ENCODE data around the gene DCK. TPM values are rescaled to one million over a fixed set of nuclear protein-coding genes. Genes with fewer than 3 reads are reported as not detected.

Gene DCK
- total and polyA plus RNA-seq, 10 donors = 19.3 to 45.5 (median 35.3) TPM

DNA sequence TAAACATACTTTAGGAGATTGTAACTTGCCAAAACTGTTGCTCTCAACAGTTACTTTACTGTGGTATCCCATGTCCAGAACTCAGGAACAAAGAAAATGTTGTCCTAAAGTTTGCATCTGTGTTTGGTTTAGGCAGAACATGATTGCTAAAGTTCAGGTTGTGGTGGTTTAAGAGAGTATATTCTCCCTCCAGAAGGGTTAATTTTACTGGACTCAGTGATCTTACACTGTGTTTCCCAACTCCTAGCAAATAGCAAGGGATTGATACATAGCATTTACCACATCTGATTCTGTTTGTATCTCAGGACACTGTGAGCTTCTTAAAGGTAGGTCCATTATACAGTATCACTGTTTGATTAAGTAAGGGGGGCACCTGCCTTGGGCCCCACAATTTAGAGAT, 13.3 kb upstream of the DCK start:
- TF ChIP-seq POLR2A (IDR thresholded peaks at IDR 0.05) (no peak), POLR2AphosphoS5 (IDR thresholded peaks at IDR 0.05) (no peak)
- TF ChIP-seq, protein P1, sequence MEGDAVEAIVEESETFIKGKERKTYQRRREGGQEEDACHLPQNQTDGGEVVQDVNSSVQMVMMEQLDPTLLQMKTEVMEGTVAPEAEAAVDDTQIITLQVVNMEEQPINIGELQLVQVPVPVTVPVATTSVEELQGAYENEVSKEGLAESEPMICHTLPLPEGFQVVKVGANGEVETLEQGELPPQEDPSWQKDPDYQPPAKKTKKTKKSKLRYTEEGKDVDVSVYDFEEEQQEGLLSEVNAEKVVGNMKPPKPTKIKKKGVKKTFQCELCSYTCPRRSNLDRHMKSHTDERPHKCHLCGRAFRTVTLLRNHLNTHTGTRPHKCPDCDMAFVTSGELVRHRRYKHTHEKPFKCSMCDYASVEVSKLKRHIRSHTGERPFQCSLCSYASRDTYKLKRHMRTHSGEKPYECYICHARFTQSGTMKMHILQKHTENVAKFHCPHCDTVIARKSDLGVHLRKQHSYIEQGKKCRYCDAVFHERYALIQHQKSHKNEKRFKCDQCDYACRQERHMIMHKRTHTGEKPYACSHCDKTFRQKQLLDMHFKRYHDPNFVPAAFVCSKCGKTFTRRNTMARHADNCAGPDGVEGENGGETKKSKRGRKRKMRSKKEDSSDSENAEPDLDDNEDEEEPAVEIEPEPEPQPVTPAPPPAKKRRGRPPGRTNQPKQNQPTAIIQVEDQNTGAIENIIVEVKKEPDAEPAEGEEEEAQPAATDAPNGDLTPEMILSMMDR (IDR thresholded peaks at IDR 0.05 in 8 of 11, conservative IDR thresholded peaks at IDR 0.05 in 3 of 11) = no peak
- Histone ChIP-seq H3K4me3 (no peak overlapping the region), H3K27ac (peak overlapping the region in 4 of 8 donors; percentile 9 to 39 (median 30)), H3K36me3 (peaks cover 0 to 18% (median 8%) of the 10 kb centered on the region in 6 donors), H3K4me1 (peaks cover 0 to 17% (median 9%) of the 10 kb centered on the region in 6 donors), H3K9me3 (no peaks in the 10 kb centered on the region), H3K27me3 (replicated peaks in 1 of 7) (no peaks in the 10 kb centered on the region)
- intact Hi-C loops (cut with DNase I; ENCODE audit: low total_unique reads) = loop anchor here (10.0 kb wide), 1 partner anchor 55 kb away; no protein-coding TSS in a partner anchor
- no peak for DNase-seq

DNA sequence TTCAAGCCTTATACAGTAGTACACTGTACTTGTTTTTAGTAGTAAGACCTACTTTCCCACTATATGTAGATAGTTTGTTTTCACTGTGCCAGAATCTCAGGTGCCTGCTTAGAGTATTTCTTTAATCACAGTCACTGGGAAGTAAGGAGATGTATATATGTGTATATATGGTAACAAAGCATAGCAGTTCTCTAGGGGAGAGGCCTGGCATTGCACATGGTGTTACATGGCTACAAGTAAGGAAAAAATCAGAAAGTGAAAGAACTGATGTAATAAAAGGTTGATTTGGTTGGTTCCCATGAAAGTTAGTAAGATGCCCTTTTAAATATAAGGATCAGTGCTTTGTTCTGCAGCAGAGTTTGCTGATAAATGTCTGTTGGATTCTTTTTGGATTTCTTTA, 9.3 kb upstream of the DCK start:
- no peak for DNase-seq
- no peaks in the 10 kb centered on the region for H3K9me3 ChIP-seq
- H3K4me1 ChIP-seq = peaks cover 0 to 14% (median 9%) of the 10 kb centered on the region in 6 donors
- H3K4me3 ChIP-seq = no peak overlapping the region
- H3K27me3 ChIP-seq (replicated peaks in 1 of 7) = no peaks in the 10 kb centered on the region
- TF ChIP-seq POLR2AphosphoS5 (IDR thresholded peaks at IDR 0.05) = no peak
- no peak for TF ChIP-seq POLR2A (IDR thresholded peaks at IDR 0.05)
- TF ChIP-seq, protein P1 (IDR thresholded peaks at IDR 0.05 in 8 of 11, conservative IDR thresholded peaks at IDR 0.05 in 3 of 11) = no peak
- intact Hi-C loops (cut with DNase I; ENCODE audit: low total_unique reads) = loop anchor here (10.0 kb wide), 1 partner anchor 59 kb away; no protein-coding TSS in a partner anchor
- H3K27ac ChIP-seq = no peak overlapping the region
- H3K36me3 ChIP-seq = peaks cover 0 to 3% (median 0%) of the 10 kb centered on the region in 6 donors

DNA sequence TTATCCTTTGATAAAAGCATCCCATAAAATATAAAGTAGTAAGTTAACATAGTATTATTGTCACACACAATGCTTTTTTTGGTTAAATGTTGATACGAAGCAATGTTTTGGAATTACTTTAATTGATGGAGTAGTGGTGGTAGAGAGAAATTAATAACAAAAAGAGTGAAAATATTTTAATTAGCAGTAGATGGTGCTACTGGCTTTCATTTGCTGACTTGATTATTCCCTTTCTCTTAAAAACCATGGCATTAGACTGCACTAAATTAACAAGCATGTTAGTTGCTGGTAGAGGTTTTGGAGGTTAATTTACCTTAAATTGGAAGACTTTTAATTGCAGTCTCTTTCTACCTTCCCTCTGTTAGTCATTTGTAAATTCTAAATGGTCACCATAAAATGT, 8.9 kb upstream of the DCK start:
- Histone ChIP-seq H3K4me1 (peaks cover 0 to 9% (median 5%) of the 10 kb centered on the region in 6 donors), H3K36me3 (peaks cover 0 to 3% (median 0%) of the 10 kb centered on the region in 6 donors), H3K9me3 (no peaks in the 10 kb centered on the region), H3K4me3 (no peak overlapping the region), H3K27me3 (replicated peaks in 1 of 7) (no peaks in the 10 kb centered on the region), H3K27ac (no peak overlapping the region)
- TF ChIP-seq, protein P1 (IDR thresholded peaks at IDR 0.05 in 8 of 11, conservative IDR thresholded peaks at IDR 0.05 in 3 of 11) = peak in 1 of 11 experiments; percentile 22
- TF ChIP-seq POLR2A (IDR thresholded peaks at IDR 0.05) = no peak
- no peak for TF ChIP-seq POLR2AphosphoS5 (IDR thresholded peaks at IDR 0.05)
- WGBS, 5 donors = 91 to 93% (median 92%) methylated on average over 1 of the region's 1 CpG
- no peak for DNase-seq
- intact Hi-C loops (cut with DNase I; ENCODE audit: low total_unique reads) = loop anchor here (10.0 kb wide), 1 partner anchor 60 kb away; no protein-coding TSS in a partner anchor

DNA sequence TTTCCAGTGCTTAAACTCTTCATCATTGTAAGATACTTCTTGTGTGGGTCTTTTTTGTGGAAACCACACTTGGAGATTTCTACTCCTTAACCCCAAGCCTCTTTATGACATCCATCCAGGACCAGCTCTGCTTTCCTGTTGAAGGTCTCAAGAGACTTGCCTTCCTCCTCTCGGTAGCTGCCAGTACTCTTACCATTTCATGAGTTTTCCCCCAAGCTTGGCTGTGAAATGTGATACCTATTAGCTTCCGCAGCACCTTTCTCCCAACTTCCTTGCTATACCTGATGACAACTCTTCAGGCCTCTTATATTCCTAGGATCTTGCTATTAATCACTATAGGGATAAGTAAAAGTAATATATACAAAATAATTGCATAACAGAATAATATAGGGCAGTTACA, 1.9 kb upstream of the DCK start:
- no peak overlapping the region for H3K4me3 ChIP-seq
- peaks cover 15 to 40% (median 34%) of the 10 kb centered on the region in 6 donors for H3K4me1 ChIP-seq
- intact Hi-C loops (cut with DNase I; ENCODE audit: low total_unique reads) = loop anchor here (5.0 to 10.0 kb wide), 2 partner anchors 89 to 307 kb away; partner anchors contain the start of genes MOB1B and UTP3
- no peaks in the 10 kb centered on the region for H3K9me3 ChIP-seq
- H3K27me3 ChIP-seq (replicated peaks in 1 of 7) = no peaks in the 10 kb centered on the region
- H3K36me3 ChIP-seq = no peaks in the 10 kb centered on the region
- TF ChIP-seq, protein P1 (IDR thresholded peaks at IDR 0.05 in 8 of 11, conservative IDR thresholded peaks at IDR 0.05 in 3 of 11) = no peak
- TF ChIP-seq POLR2AphosphoS5 (IDR thresholded peaks at IDR 0.05) (no peak), POLR2A (IDR thresholded peaks at IDR 0.05) (no peak)
- DNase-seq = no peak
- 75 to 90% (median 84%) methylated on average over 2 of the region's 2 CpGs for whole genome bisulfite sequencing, 5 donors
- no peak overlapping the region for H3K27ac ChIP-seq
